GM12875 (cell line): ENCODE data around the gene IL1RAPL1.

ENCODE experiments used
- H3K4me3 ChIP-seq: one replicate; pipeline ENCODE4 v1.5.1; 2011; ENCODE audit warnings: low read depth, low read length, control low read depth
- CTCF ChIP-seq: IDR thresholded peaks from 2 replicates; pipeline ENCODE4 v1.5.1; 2011; ENCODE audit warnings: low read depth, mild to moderate bottlenecking, control low read depth, inconsistent platforms, low read length, moderate library complexity, borderline replicate concordance; ENCODE audit not compliant: insufficient read depth

The IL1RAPL1 gene

DNA sequence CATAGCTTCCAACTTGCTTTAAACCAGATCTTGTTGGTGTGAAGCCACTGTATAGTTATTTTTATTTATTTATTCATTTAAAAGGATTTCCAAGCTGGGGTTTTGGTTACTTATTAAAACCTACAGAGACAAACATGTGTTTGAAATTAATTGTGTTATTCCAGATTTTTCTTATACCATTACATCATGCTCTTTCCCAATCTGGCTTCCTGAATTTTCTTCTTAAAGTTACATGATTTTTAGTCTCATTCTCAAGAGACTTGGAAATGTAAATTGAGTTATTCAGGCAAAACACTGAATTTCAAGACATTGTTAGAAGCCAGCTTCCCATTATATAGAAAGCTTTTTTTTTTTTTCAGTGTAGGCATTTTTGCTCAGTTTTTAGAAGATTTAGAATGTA is 381.9 kb downstream of the IL1RAPL1 start:
- no peak overlapping the region for H3K4me3 ChIP-seq
- TF ChIP-seq CTCF, result no peak

GRCh38 chrX:28979877-28980276 is 392.6 kb downstream of the IL1RAPL1 start:
- H3K4me3 ChIP-seq, result no peak overlapping the region
- TF ChIP-seq CTCF, result no peak

- TF ChIP-seq CTCF, result no peak
- H3K4me3 ChIP-seq, result no peak overlapping the region
These were observed 394.7 kb downstream of the IL1RAPL1 start for GRCh38 chrX:28981952-28982351.

DNA sequence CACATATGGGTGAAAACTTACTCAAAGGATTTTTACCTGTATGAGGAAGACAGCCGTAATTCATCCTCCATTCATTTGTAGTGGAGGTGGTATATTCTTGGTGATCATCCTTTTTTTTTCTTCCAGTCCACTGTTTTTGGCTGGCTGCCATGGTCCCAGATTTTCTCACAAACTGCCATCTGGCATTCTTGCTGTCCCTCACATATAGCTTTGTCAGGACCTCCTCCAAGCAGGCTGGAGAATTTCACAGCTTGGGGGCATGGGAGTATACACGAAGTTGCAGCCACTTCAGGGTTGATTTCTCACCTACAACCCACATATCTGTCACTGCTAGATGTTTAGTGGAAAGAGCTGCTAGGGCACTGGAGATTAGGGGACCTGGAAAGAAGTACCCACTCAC is 401.0 kb downstream of the IL1RAPL1 start:
- TF ChIP-seq CTCF, result no peak

GRCh38 chrX:28997706-28998463 is 410.6 kb downstream of the IL1RAPL1 start:
- no peak for TF ChIP-seq CTCF

More for the DNA sequence above, 401.0 kb downstream of the IL1RAPL1 start:
- H3K4me3 ChIP-seq, result no peak overlapping the region

DNA sequence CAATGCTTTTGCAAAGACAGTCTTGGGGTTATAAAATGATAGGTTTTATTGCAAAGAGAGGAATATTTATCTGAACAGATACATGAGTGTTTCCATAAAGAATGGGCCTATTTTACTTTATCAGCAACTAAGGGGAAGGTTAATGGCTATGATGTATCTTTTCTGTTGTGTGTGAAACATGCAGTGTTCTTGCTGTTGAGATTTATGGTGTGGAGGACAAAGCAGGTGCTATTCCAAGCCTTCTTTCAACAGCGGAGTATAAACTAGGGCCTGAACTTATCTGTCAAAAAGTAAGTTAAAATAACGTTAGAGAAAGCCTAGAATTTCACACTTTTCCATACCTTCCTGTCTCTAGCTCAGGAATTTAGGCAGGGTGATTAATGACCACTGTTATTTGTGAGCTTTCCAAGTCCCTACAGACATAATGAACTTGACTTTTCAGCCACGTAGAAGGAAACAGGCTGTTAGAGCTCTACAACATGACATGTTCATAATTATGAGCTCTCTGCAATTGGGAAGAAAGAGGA is 411.4 kb downstream of the IL1RAPL1 start:
- H3K4me3 ChIP-seq, result no peak overlapping the region

More at GRCh38 chrX:28997706-28998463, 410.6 kb downstream of the IL1RAPL1 start:
- H3K4me3 ChIP-seq, result no peak overlapping the region

More for the DNA sequence above, 411.4 kb downstream of the IL1RAPL1 start:
- no peak for TF ChIP-seq CTCF
